HG02588 (cell line): ENCODE measurements around the gene PROCR.
"Not testable (repeated sequence)": the region's sequence is repeated elsewhere in the genome, so short reads cannot be mapped to it uniquely, and the experiment has no call there.

Experiments used
- ATAC-seq: cut with Tn5 transposase; IDR thresholded peaks from one replicate; pipeline ENCODE4 v1.9.1; 2021; ENCODE audit warnings: mild to moderate bottlenecking, moderate library complexity; ENCODE audit not compliant: unreplicated experiment

PROCR gene

GRCh38 chr20:35192118-35192872 lies 20.4 kb downstream of the PROCR start:
- no peak for ATAC-seq

DNA sequence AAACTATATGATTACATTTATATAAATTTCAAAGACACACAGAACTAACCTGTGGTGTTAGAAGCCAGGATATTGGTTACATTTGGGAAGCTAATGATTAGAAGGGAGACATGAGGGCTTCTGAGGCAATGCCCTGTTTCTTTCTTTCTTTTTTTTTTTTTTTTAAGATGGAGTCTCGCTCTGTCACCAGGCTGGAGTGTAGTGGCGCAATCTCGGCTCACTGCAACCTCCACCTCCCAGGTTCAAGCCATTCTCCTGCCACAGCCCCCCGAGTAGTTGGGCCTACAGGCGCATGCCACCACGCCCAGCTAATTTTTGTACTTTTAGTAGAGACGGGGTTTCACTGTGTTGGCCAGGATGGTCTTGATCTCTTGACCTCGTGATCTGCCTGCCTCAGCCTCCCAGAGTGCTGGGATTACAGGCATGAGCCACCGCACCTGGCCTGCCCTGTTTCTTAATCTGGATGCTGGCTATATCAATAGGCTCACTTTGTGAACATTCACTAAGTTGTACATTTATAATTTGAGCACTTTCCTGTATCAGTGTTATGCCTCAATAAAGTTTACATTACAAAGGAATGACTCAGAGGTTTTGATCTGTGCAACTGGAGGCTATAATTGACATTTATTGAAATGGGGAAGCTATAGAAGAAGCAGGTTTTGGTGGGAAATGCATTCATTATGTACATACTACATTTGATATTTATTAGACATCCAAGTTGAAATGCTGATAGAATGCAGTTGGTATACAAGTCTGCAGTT lies 21.3 kb downstream of the PROCR start:
- ATAC-seq = not testable (repeated sequence)

DNA sequence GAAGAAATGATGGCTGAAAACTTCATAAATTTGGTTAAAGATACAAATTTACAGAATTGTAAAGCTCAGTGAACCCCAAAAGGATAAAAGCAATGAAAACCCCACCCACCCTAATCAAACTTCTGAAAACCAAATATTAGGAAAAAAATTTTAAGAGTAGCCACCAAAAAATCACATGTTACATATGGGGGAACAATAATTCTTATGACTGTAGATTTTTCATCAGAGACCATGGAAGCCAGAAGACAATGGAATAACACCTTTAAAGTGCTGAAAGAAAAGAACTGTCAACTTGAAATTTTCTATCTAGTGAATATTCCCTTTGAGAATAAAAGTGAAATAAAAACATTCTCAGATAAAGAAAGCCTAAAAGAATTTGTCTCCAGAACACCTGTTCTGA lies 24.4 kb downstream of the PROCR start:
- no peak for ATAC-seq

GRCh38 chr20:35199740-35200139 lies 27.9 kb downstream of the PROCR start:
- ATAC-seq = no peak

- no peak for ATAC-seq
These were observed 28.4 kb downstream of the PROCR start for GRCh38 chr20:35200267-35200666.

DNA sequence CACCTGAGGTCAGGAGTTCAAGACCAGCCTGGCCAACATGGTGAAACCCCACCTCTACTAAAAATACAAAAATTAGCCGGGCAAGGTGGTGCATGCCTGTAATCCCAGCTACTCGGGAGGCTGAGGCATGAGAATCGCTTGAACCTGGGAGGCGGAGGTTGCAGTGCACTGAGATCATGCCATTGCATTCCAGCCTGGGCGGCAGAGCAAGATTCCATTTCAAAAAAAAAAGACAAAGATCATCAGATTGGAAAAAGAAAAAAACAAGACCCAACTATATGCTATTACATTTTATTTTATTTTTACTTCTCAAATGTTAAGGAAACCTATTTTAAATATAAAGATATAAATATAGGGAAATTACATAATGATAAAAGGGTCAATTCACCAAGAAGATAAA lies 29.6 kb downstream of the PROCR start:
- not testable (repeated sequence) for ATAC-seq

GRCh38 chr20:35206802-35207201 lies 34.9 kb downstream of the PROCR start:
- no peak for ATAC-seq

- ATAC-seq = no peak
These were observed 36.2 kb downstream of the PROCR start for GRCh38 chr20:35207950-35208611.

- ATAC-seq = no peak
These were observed 43.4 kb downstream of the PROCR start for GRCh38 chr20:35215066-35215956.

DNA sequence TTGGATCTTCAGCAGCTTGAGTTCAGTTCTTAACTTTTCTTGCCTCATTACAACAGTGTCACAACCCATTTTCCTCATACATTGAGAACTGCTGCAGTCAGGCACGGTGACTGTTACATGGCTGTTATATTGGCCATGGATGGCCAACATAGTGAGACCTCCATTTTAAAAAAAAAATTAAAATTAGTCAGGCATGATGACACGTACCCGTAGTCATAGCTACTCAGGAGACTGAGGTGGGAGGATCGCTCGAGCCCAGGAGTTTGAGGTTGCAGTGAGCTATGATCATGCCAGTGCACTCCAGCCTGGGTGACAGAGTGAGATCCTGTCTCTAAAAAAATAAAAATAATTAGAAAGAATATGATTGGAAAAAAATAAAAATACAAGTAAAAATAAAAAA lies 44.7 kb downstream of the PROCR start:
- no peak for ATAC-seq

- ATAC-seq = no peak
These were observed 52.1 kb downstream of the PROCR start for GRCh38 chr20:35223941-35224340.

GRCh38 chr20:35224536-35224935 lies 52.7 kb downstream of the PROCR start:
- ATAC-seq = no peak

- no peak for ATAC-seq
These were observed 53.6 kb downstream of the PROCR start for GRCh38 chr20:35225319-35226125.

- ATAC-seq = no peak
These were observed 54.4 kb downstream of the PROCR start, which contains the start of gene MMP24 for GRCh38 chr20:35226126-35226883. Gene MMP24 (plus strand): TSS chr20:35226690. CDS start chr20:35226739, 49 bp downstream.
